ENCODE measurements around the gene TCN1. TPM values are rescaled to one million over a fixed set of nuclear protein-coding genes. Genes with fewer than 3 reads are reported as not detected.

TCN1 gene
- total and polyA plus RNA-seq, 2 donors from 2014 or later, result 1.8 TPM; not detected in 1

- intact Hi-C loops (cut with DNase I), result loop anchor here (5.0 kb wide), 1 partner anchor 52 kb away; no protein-coding TSS in a partner anchor
- FAIRE-seq (no peak), DNase-seq (no peak)
- Histone ChIP-seq H3K4me1 (ENCODE audit: control insufficient read depth in 2 of 3, insufficient read depth in 2 of 3, low read depth in 1 of 3, low read length in 3 of 3) (peaks cover 0 to 3% (median 0%) of the 10 kb centered on the region in 3 donors), H3K4me3 (ENCODE audit: low read length in 3 of 3) (no peak overlapping the region), H3K36me3 (ENCODE audit: control insufficient read depth in 2 of 3, insufficient read depth in 3 of 3, low read length in 3 of 3) (peaks cover 0 to 34% (median 21%) of the 10 kb centered on the region in 3 donors), H3K9ac (ENCODE audit: low read length in 3 of 3) (no peak overlapping the region), H3K27ac (ENCODE audit: low read depth in 2 of 2, low read length in 2 of 2) (no peak overlapping the region), H3K27me3 (ENCODE audit: control insufficient read depth, insufficient read depth, low read length) (no peaks in the 10 kb centered on the region), H3K9me3 (ENCODE audit: control insufficient read depth in 2 of 3, insufficient read depth in 1 of 3, low read length in 3 of 3) (no peaks in the 10 kb centered on the region)
- TF ChIP-seq CTCF (IDR thresholded peaks at IDR 0.05; ENCODE audit: borderline replicate concordance, extremely low read depth, insufficient read depth), result no peak
These were observed 62.2 kb downstream of the TCN1 start for GRCh38 chr11:59804061-59804460.

Other genes with a start within 250 kb of the TCN1 start
- gene PATL1, start 197.4 kb downstream of the TCN1 start, total RNA-seq, result 35.4 TPM
- 12.3 TPM for gene PATL1, start 197.4 kb downstream of the TCN1 start, polyA plus RNA-seq (ENCODE audit: insufficient read depth, low read depth, low replicate concordance)
- not detected for gene OR10V1, start 152.6 kb downstream of the TCN1 start, total RNA-seq
- gene OR10V1, start 152.6 kb downstream of the TCN1 start, polyA plus RNA-seq (ENCODE audit: insufficient read depth, low read depth, low replicate concordance), result not detected
- 43.2 TPM for gene STX3, start 111.1 kb downstream of the TCN1 start, total RNA-seq
- 57.2 TPM for gene STX3, start 111.1 kb downstream of the TCN1 start, polyA plus RNA-seq (ENCODE audit: insufficient read depth, low read depth, low replicate concordance)
- gene MRPL16, start 55.7 kb downstream of the TCN1 start, total RNA-seq, result 38.0 TPM
- 109 TPM for gene MRPL16, start 55.7 kb downstream of the TCN1 start, polyA plus RNA-seq (ENCODE audit: insufficient read depth, low read depth, low replicate concordance)
- gene CBLIF, start 21.0 kb downstream of the TCN1 start, total RNA-seq, result not detected
- gene CBLIF, start 21.0 kb downstream of the TCN1 start, polyA plus RNA-seq (ENCODE audit: insufficient read depth, low read depth, low replicate concordance), result not detected
- not detected for gene OOSP3, start 12.3 kb upstream of the TCN1 start, total RNA-seq
- not detected for gene OOSP3, start 12.3 kb upstream of the TCN1 start, polyA plus RNA-seq (ENCODE audit: insufficient read depth, low read depth, low replicate concordance)
- not detected for gene OOSP1, start 71.9 kb upstream of the TCN1 start, total RNA-seq
- gene OOSP1, start 71.9 kb upstream of the TCN1 start, polyA plus RNA-seq (ENCODE audit: insufficient read depth, low read depth, low replicate concordance), result not detected
- gene OOSP4A, start 97.5 kb upstream of the TCN1 start, total RNA-seq, result not detected
- not detected for gene OOSP4A, start 97.5 kb upstream of the TCN1 start, polyA plus RNA-seq (ENCODE audit: insufficient read depth, low read depth, low replicate concordance)
- gene OOSP4B, start 150.7 kb upstream of the TCN1 start, total RNA-seq, result not detected
- not detected for gene OOSP4B, start 150.7 kb upstream of the TCN1 start, polyA plus RNA-seq (ENCODE audit: insufficient read depth, low read depth, low replicate concordance)
- not detected for gene OOSP2, start 173.9 kb upstream of the TCN1 start, total RNA-seq
- not detected for gene OOSP2, start 173.9 kb upstream of the TCN1 start, polyA plus RNA-seq (ENCODE audit: insufficient read depth, low read depth, low replicate concordance)
- gene MS4A3, start 190.2 kb upstream of the TCN1 start, total RNA-seq, result not detected
- not detected for gene MS4A3, start 190.2 kb upstream of the TCN1 start, polyA plus RNA-seq (ENCODE audit: insufficient read depth, low read depth, low replicate concordance)
- gene MS4A2, start 222.2 kb upstream of the TCN1 start, total RNA-seq, result 9.1 TPM
- gene MS4A2, start 222.2 kb upstream of the TCN1 start, polyA plus RNA-seq (ENCODE audit: insufficient read depth, low read depth, low replicate concordance), result not detected

Measured in kidney (tissue), 14 donors.